Epithelial cell of proximal tubule (primary cell): ENCODE measurements around the gene WDR38. TPM values are rescaled to one million over a fixed set of nuclear protein-coding genes. Genes with fewer than 3 reads are reported as not detected.

ENCODE experiments used
- DNase-seq: peaks from one replicate; pipeline ENCODE4 v3.0.0-alpha.2; 2011; ENCODE audit warnings: low read depth
- H3K4me3 ChIP-seq: 2 replicates; pipeline ENCODE4 v1.5.1; 2011; ENCODE audit warnings: low read depth, mild to moderate bottlenecking, low read length
- total RNA-seq: library from RNA; depleted of rRNA; stranded (reverse); fragments of >200 nt; gene quantifications from 2 replicates; pipeline ENCODE4 v1.2.3, GENCODE V29; 2015
- TF ChIP-seq, protein P1 (sequence below): conservative IDR thresholded peaks from 2 replicates; pipeline ENCODE4 v1.5.1; 2012; ENCODE audit warnings: low read depth, mild to moderate bottlenecking, low read length

WDR38 gene
- total RNA-seq, 1 donor from 2014 or later: not detected

GRCh38 chr9:124869466-124869985, 16.3 kb downstream of the WDR38 start:
- peak overlapping the region; percentile 92 for H3K4me3 ChIP-seq
- TF ChIP-seq, protein P1, sequence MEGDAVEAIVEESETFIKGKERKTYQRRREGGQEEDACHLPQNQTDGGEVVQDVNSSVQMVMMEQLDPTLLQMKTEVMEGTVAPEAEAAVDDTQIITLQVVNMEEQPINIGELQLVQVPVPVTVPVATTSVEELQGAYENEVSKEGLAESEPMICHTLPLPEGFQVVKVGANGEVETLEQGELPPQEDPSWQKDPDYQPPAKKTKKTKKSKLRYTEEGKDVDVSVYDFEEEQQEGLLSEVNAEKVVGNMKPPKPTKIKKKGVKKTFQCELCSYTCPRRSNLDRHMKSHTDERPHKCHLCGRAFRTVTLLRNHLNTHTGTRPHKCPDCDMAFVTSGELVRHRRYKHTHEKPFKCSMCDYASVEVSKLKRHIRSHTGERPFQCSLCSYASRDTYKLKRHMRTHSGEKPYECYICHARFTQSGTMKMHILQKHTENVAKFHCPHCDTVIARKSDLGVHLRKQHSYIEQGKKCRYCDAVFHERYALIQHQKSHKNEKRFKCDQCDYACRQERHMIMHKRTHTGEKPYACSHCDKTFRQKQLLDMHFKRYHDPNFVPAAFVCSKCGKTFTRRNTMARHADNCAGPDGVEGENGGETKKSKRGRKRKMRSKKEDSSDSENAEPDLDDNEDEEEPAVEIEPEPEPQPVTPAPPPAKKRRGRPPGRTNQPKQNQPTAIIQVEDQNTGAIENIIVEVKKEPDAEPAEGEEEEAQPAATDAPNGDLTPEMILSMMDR: no peak
- DNase-seq: no peak

- peak overlapping the region; percentile 92 for H3K4me3 ChIP-seq
- TF ChIP-seq, protein P1: no peak
- DNase-seq: no peak
Observed at GRCh38 chr9:124869986-124870560, 16.8 kb downstream of the WDR38 start.

- TF ChIP-seq, protein P1: no peak
- no peak for DNase-seq
- peak overlapping the region; percentile 92 for H3K4me3 ChIP-seq
Observed at GRCh38 chr9:124870723-124871122, 17.5 kb downstream of the WDR38 start.

- TF ChIP-seq, protein P1: no peak
Observed at GRCh38 chr9:124871156-124871561, 17.9 kb downstream of the WDR38 start.

GRCh38 chr9:124873664-124874063, 20.4 kb downstream of the WDR38 start:
- TF ChIP-seq, protein P1: no peak
- DNase-seq: no peak
- H3K4me3 ChIP-seq: no peak overlapping the region

More at GRCh38 chr9:124871156-124871561, 17.9 kb downstream of the WDR38 start:
- peak overlapping the region; percentile 92 for H3K4me3 ChIP-seq
- no peak for DNase-seq

- TF ChIP-seq, protein P1: no peak
- no peak overlapping the region for H3K4me3 ChIP-seq
- DNase-seq: no peak
Observed at GRCh38 chr9:124875501-124875900, 22.2 kb downstream of the WDR38 start.
